Endothelial cell of umbilical vein (primary cell): ENCODE results near the gene EXOSC5. TPM values are rescaled to one million over a fixed set of nuclear protein-coding genes. Genes with fewer than 3 reads are reported as not detected.

Experiments
- BruUV-seq: library from RNA; stranded (reverse); fragments of 400-500 nt; replicated peaks from 2 replicates; lab custom pipeline; 2021; lab: Mats Ljungman, UMichigan
- CTCF ChIA-PET: fragments of 300-600, 350-600 bp; sonication (Branson Sonifier 250); formaldehyde crosslinking; loops from one replicate; lab custom pipeline; 2021; ENCODE audit warnings: antibody characterized with exemption, inconsistent platforms; lab: Charles Lee
- POLR2A ChIA-PET: fragments of 300-600, 350-600 bp; sonication (Branson Sonifier 250); formaldehyde crosslinking; loops from one replicate; lab custom pipeline; 2021; ENCODE audit warnings: antibody characterized with exemption, inconsistent platforms; lab: Charles Lee
- DNase-seq: peaks from one replicate; pipeline ENCODE4 v3.0.0-alpha.2; 2011; ENCODE audit warnings: low read depth, low spot score
- FAIRE-seq: peaks from 2 replicates; lab custom pipeline; 2011; peaks lifted over from hg19 to GRCh38; lab: Jason Lieb, UNC
- H2AFZ ChIP-seq: 2 replicates; pipeline ENCODE4 v1.6.0; 2012; ENCODE audit warnings: low read depth, low read length, control low read depth, inconsistent platforms
- H3K27ac ChIP-seq: 2 replicates; pipeline ENCODE4 v1.5.1; 2011; ENCODE audit warnings: low read depth, mild to moderate bottlenecking, control low read depth, low read length, moderate library complexity; ENCODE audit not compliant: insufficient read depth
- H3K27me3 ChIP-seq, 2 experiments: 2 replicates each; pipeline versions ENCODE4 v1.6.0 to v1.6.1; 2011; ENCODE audit warnings: low read length in 2 of 2, mixed read lengths in 1 of 2; ENCODE audit not compliant: control insufficient read depth in 2 of 2, insufficient read depth in 2 of 2
- H3K36me3 ChIP-seq, 2 experiments: 2 replicates in 1 of 2; 3 replicates in 1 of 2; pipeline ENCODE4 v1.5.1; 2011; ENCODE audit warnings: low read length in 2 of 2, mild to moderate bottlenecking in 1 of 2, moderate library complexity in 1 of 2; ENCODE audit not compliant: control insufficient read depth in 2 of 2, insufficient read depth in 2 of 2; ENCODE audit errors: extremely low read depth in 1 of 2
- H3K4me1 ChIP-seq: 3 replicates; pipeline ENCODE4 v1.5.1; 2011; ENCODE audit warnings: mild to moderate bottlenecking, low read length; ENCODE audit not compliant: control insufficient read depth, insufficient read depth; ENCODE audit errors: extremely low read depth
- H3K4me2 ChIP-seq: 2 replicates; pipeline ENCODE4 v1.6.1; 2011; ENCODE audit warnings: low read length, control low read depth, mixed read lengths; ENCODE audit not compliant: insufficient read depth
- H3K4me3 ChIP-seq, 3 experiments: fragments of 200-600 bp in 1 of 3; sonication (generic), shearing (Covaris generic) in 1 of 3; replicated peaks in 1 of 3; 2 replicates each; pipeline ENCODE4 v1.5.1; 2011 to 2016; ENCODE audit warnings: control low read depth in 3 of 3, low read length in 3 of 3, mild to moderate bottlenecking in 2 of 3, inconsistent platforms in 1 of 3, low read depth in 1 of 3, moderate library complexity in 1 of 3; ENCODE audit not compliant: insufficient read depth in 1 of 3
- H3K79me2 ChIP-seq: 2 replicates; pipeline ENCODE4 v1.6.0; 2012; ENCODE audit warnings: low read length, inconsistent platforms; ENCODE audit not compliant: control insufficient read depth, insufficient read depth
- H3K9ac ChIP-seq: replicated peaks from 2 replicates; pipeline ENCODE3; 2011; ENCODE audit warnings: low read length, control low read depth; ENCODE audit not compliant: insufficient read depth; ENCODE audit errors: extremely low read depth
- H3K9me1 ChIP-seq: replicated peaks from 3 replicates; pipeline ENCODE4 v1.6.0; 2011; ENCODE audit warnings: mild to moderate bottlenecking, low read length; ENCODE audit not compliant: control insufficient read depth, insufficient read depth; ENCODE audit errors: extremely low read depth
- H3K9me3 ChIP-seq: replicated peaks from 2 replicates; pipeline ENCODE4 v1.5.1; 2012; ENCODE audit warnings: low read length, inconsistent platforms; ENCODE audit not compliant: control insufficient read depth, insufficient read depth
- H4K20me1 ChIP-seq: replicated peaks from 2 replicates; pipeline ENCODE3; 2011; ENCODE audit warnings: mild to moderate bottlenecking, low read length; ENCODE audit not compliant: control insufficient read depth, insufficient read depth; ENCODE audit errors: extremely low read depth
- EZH2 ChIP-seq: IDR thresholded peaks from 2 replicates; pipeline ENCODE4 v1.6.1; 2012; ENCODE audit warnings: borderline replicate concordance, low read depth, mild to moderate bottlenecking, moderate library complexity, low read length, inconsistent platforms; ENCODE audit not compliant: severe bottlenecking
- FOS ChIP-seq: IDR thresholded peaks from 2 replicates; pipeline ENCODE4 v1.6.1; 2011; ENCODE audit warnings: mild to moderate bottlenecking, low read length, moderate library complexity, borderline replicate concordance; ENCODE audit not compliant: insufficient read depth
- GATA2 ChIP-seq: IDR thresholded peaks from 2 replicates; pipeline ENCODE4 v1.7.0; 2011; ENCODE audit warnings: low read depth, mild to moderate bottlenecking, moderate library complexity, mixed read lengths, low read length; ENCODE audit not compliant: insufficient read length, insufficient read depth
- JUN ChIP-seq: IDR thresholded peaks from 2 replicates; pipeline ENCODE4 v1.6.1; 2011; ENCODE audit warnings: borderline replicate concordance, low read depth; ENCODE audit not compliant: insufficient read length, insufficient read depth
- MYC ChIP-seq: IDR thresholded peaks from one replicate; pipeline ENCODE4 v1.6.1; 2011; ENCODE audit warnings: mild to moderate bottlenecking, low read depth, low read length
- POLR2A ChIP-seq: IDR thresholded peaks from 2 replicates; pipeline ENCODE4 v1.6.1; 2012; ENCODE audit warnings: low read depth, mild to moderate bottlenecking, control low read depth, low read length
- POLR2AphosphoS5 ChIP-seq: IDR thresholded peaks from 2 replicates; pipeline ENCODE4 v1.6.1; 2012; ENCODE audit warnings: low read depth, mild to moderate bottlenecking, control low read depth, low read length, moderate library complexity; ENCODE audit not compliant: insufficient read depth
- dilution Hi-C: fragments of 300-500 bp; cut with MboI; formaldehyde crosslinking; loops from one replicate; pipeline ENCODE4 v1.15.0; 2019; ENCODE audit warnings: low sequenced_read_pairs; ENCODE audit not compliant: extremely low pct_ligation_motif_present
- intact Hi-C: fragments of 100-400 bp; cut with micrococcal nuclease; formaldehyde crosslinking; loops from one replicate; pipeline ENCODE4 v1.10.0; 2022
- polyA plus RNA-seq, 4 experiments: library from polyadenylated mRNA; depleted of rRNA in 3 of 4; stranded (reverse) in 3 of 4; unstranded in 1 of 4; fragments of >200 nt; gene quantifications; 2 replicates each; pipeline versions ENCODE4 v1.2.1 to v1.2.3, GENCODE V29; 2011 to 2012; ENCODE audit warnings: missing spikeins in 1 of 4
- total RNA-seq: library from RNA; stranded (reverse); gene quantifications from 2 replicates; pipeline ENCODE4 v1.2.3, GENCODE V29; 2021
- TF ChIP-seq, protein P1 (sequence below), 2 donors: IDR thresholded peaks; 1 replicate in 1 of 2; 2 replicates in 1 of 2; pipeline ENCODE4 v1.5.1; 2011; ENCODE audit warnings: low read length in 2 of 2, mild to moderate bottlenecking in 2 of 2, moderate library complexity in 2 of 2, control low read depth in 1 of 2, inconsistent platforms in 1 of 2, low read depth in 1 of 2; ENCODE audit not compliant: insufficient read depth in 1 of 2; ENCODE audit errors: extremely low read depth in 1 of 2
- TF ChIP-seq, protein P2 (sequence below): IDR thresholded peaks from 2 replicates; pipeline ENCODE4 v1.6.1; 2011; ENCODE audit not compliant: insufficient read depth, insufficient read length

Gene EXOSC5
- total and polyA plus RNA-seq, 2 donors (not counting 3 experiments of a cell fraction or from before 2014, with no cell fraction given), result 14.0 to 20.9 TPM

DNA sequence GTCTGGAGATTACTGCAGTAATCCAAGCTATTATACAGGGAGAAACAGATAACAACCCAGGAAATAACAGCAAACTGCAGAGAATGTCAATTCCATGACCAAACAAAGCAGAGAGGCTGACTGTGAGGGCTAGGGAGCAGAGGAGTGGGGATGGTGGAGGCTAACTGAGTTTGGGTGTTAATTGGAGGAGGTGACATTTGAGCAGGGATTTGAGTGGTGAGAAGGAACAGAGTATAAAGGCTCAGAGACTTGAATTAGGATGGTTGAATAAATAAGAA is 39.5 kb upstream of the EXOSC5 start:
- Histone ChIP-seq H3K27me3 (no peaks in the 10 kb centered on the region), H3K79me2 (no peaks in the 10 kb centered on the region), H3K27ac (no peak overlapping the region), H3K36me3 (peaks cover 0 to 17% of the 10 kb centered on the region in 2 experiments), H4K20me1 (no peaks in the 10 kb centered on the region), H3K9me1 (no peaks in the 10 kb centered on the region), H3K4me1 (peaks cover 6% of the 10 kb centered on the region), H3K9ac (no peak overlapping the region), H2AFZ (no peak overlapping the region), H3K4me3 (no peak overlapping the region), H3K4me2 (no peak overlapping the region), H3K9me3 (no peaks in the 10 kb centered on the region)
- FAIRE-seq (no peak), DNase-seq (no peak)
- ChIA-PET POLR2A (no interaction called here), CTCF (interaction anchor here (1.0 to 3.8 kb wide), 4 partner anchors 12 to 127 kb away, joined by 3 to 23 read pairs (median 4); no protein-coding TSS in a partner anchor)
- TF ChIP-seq, protein P1, sequence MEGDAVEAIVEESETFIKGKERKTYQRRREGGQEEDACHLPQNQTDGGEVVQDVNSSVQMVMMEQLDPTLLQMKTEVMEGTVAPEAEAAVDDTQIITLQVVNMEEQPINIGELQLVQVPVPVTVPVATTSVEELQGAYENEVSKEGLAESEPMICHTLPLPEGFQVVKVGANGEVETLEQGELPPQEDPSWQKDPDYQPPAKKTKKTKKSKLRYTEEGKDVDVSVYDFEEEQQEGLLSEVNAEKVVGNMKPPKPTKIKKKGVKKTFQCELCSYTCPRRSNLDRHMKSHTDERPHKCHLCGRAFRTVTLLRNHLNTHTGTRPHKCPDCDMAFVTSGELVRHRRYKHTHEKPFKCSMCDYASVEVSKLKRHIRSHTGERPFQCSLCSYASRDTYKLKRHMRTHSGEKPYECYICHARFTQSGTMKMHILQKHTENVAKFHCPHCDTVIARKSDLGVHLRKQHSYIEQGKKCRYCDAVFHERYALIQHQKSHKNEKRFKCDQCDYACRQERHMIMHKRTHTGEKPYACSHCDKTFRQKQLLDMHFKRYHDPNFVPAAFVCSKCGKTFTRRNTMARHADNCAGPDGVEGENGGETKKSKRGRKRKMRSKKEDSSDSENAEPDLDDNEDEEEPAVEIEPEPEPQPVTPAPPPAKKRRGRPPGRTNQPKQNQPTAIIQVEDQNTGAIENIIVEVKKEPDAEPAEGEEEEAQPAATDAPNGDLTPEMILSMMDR (IDR thresholded peaks at IDR 0.05; ENCODE audit: extremely low read depth in 1 of 2, insufficient read depth in 1 of 2, low read depth in 1 of 2, low read length in 2 of 2), result no peak
- TF ChIP-seq JUN (no peak), POLR2AphosphoS5 (no peak), EZH2 (no peak), GATA2 (no peak), FOS (no peak), MYC (no peak), POLR2A (no peak)
- TF ChIP-seq, protein P2, sequence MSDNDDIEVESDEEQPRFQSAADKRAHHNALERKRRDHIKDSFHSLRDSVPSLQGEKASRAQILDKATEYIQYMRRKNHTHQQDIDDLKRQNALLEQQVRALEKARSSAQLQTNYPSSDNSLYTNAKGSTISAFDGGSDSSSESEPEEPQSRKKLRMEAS, result no peak
- BruUV-seq, result no TSS peak
- dilution Hi-C loops (no loop called here), intact Hi-C loops (no loop called here)
